Measurements from ENCODE around the gene MRPL42. TPM values are rescaled to one million over a fixed set of nuclear protein-coding genes. Genes with fewer than 3 reads are reported as not detected.

Gene MRPL42
- total RNA-seq, 2 experiments from 2014 or later, result 39.0 to 39.3 TPM

- no peaks in the 10 kb centered on the region for H3K36me3 ChIP-seq (ENCODE audit: insufficient read depth, low read length)
- Mint-ChIP-seq H3K36me3 (ENCODE audit: low read depth) (peaks cover 10% of the 10 kb centered on the region), H3K4me1 (ENCODE audit: low read depth) (peaks cover 48% of the 10 kb centered on the region), H3K4me3 (peak overlapping the region; percentile 25), H3K27me3 (no peaks in the 10 kb centered on the region), H3K27ac (peak overlapping the region; percentile 91), H3K9me3 (no peaks in the 10 kb centered on the region)
- H3K27me3 ChIP-seq (ENCODE audit: control insufficient read depth in 1 of 2, insufficient read depth in 2 of 2, low read length in 2 of 2), result no peaks in the 10 kb centered on the region
- ChIA-PET POLR2A (no interaction called here), CTCF (interaction anchor here (2.7 kb wide), 1 partner anchor 24 kb away, joined by 9 read pairs; the partner anchor contains the start of gene MRPL42)
- no peak overlapping the region for H3K27ac ChIP-seq (ENCODE audit: low read depth in 1 of 2, low read length in 2 of 2)
- intact Hi-C loops (cut with DNase I, micrococcal nuclease), result loop anchor here (5.0 to 10.0 kb wide), 4 partner anchors 66 to 516 kb away; partner anchors contain the start of genes CRADD (in 1 of the 2), EEA1 (in 1 of the 2), NUDT4 (in 1 of the 2) and SOCS2 (in 1 of the 2)
- ATAC-seq (ENCODE audit: poor library complexity), result no peak
- no peaks in the 10 kb centered on the region for H3K9me3 ChIP-seq (ENCODE audit: control insufficient read depth in 1 of 2, insufficient read depth in 1 of 2, low read length in 2 of 2)
- peak in 1 of 14 experiments; percentile 22 for DNase-seq
- peaks cover 27% of the 10 kb centered on the region for H3K4me1 ChIP-seq (ENCODE audit: insufficient read depth, low read length)
- no peak for TF ChIP-seq CTCF (IDR thresholded peaks at IDR 0.05)
- H3K4me3 ChIP-seq (ENCODE audit: low read length), result no peak overlapping the region
These were observed 23.7 kb upstream of the MRPL42 start for GRCh38 chr12:93443576-93443975.

- Mint-ChIP-seq H3K4me3 (peak overlapping the region; percentile 69), H3K9me3 (no peaks in the 10 kb centered on the region), H3K4me1 (ENCODE audit: low read depth) (peaks cover 28% of the 10 kb centered on the region), H3K27me3 (no peaks in the 10 kb centered on the region), H3K27ac (peak overlapping the region; percentile 91), H3K36me3 (ENCODE audit: low read depth) (no peaks in the 10 kb centered on the region)
- H3K4me3 ChIP-seq (ENCODE audit: low read length), result no peak overlapping the region
- DNase-seq (peak in 6 of 14 experiments; percentile 37 to 59 (median 47)), ATAC-seq (ENCODE audit: poor library complexity) (peak; percentile 82)
- intact Hi-C loops (cut with DNase I, micrococcal nuclease), result loop anchor here (1.0 to 10.0 kb wide), 3 partner anchors 20 to 655 kb away; partner anchors contain the start of genes MRPL42 (in 1 of the 2) and SOCS2 (in 1 of the 2)
- ChIA-PET POLR2A (no interaction called here), CTCF (no interaction called here)
- no peaks in the 10 kb centered on the region for H3K27me3 ChIP-seq (ENCODE audit: control insufficient read depth in 1 of 2, insufficient read depth in 2 of 2, low read length in 2 of 2)
- H3K9me3 ChIP-seq (ENCODE audit: control insufficient read depth in 1 of 2, insufficient read depth in 1 of 2, low read length in 2 of 2), result no peaks in the 10 kb centered on the region
- no peaks in the 10 kb centered on the region for H3K36me3 ChIP-seq (ENCODE audit: insufficient read depth, low read length)
- no peak for TF ChIP-seq CTCF (IDR thresholded peaks at IDR 0.05)
- peak overlapping the region; percentile 63 to 78 for H3K27ac ChIP-seq (ENCODE audit: low read depth in 1 of 2, low read length in 2 of 2)
- peaks cover 21% of the 10 kb centered on the region for H3K4me1 ChIP-seq (ENCODE audit: insufficient read depth, low read length)
These were observed 19.6 kb upstream of the MRPL42 start for GRCh38 chr12:93447555-93448290.

- Histone ChIP-seq H3K36me3 (ENCODE audit: insufficient read depth, low read length) (no peaks in the 10 kb centered on the region), H3K4me1 (ENCODE audit: insufficient read depth, low read length) (peaks cover 19% of the 10 kb centered on the region), H3K4me3 (ENCODE audit: low read length) (no peak overlapping the region), H3K9me3 (ENCODE audit: control insufficient read depth in 1 of 2, insufficient read depth in 1 of 2, low read length in 2 of 2) (no peaks in the 10 kb centered on the region), H3K27ac (ENCODE audit: low read depth in 1 of 2, low read length in 2 of 2) (peak overlapping the region in 1 of 2 donors; percentile 78), H3K27me3 (ENCODE audit: control insufficient read depth in 1 of 2, insufficient read depth in 2 of 2, low read length in 2 of 2) (no peaks in the 10 kb centered on the region)
- DNase-seq (no peak), ATAC-seq (ENCODE audit: poor library complexity) (no peak)
- Mint-ChIP-seq H3K9me3 (no peaks in the 10 kb centered on the region), H3K36me3 (ENCODE audit: low read depth) (no peaks in the 10 kb centered on the region), H3K27ac (peak overlapping the region; percentile 91), H3K27me3 (no peaks in the 10 kb centered on the region), H3K4me1 (ENCODE audit: low read depth) (peaks cover 24% of the 10 kb centered on the region), H3K4me3 (peak overlapping the region; percentile 65)
- no peak for TF ChIP-seq CTCF (IDR thresholded peaks at IDR 0.05)
- intact Hi-C loops (cut with DNase I, micrococcal nuclease), result loop anchor here (5.0 to 10.0 kb wide), 2 partner anchors 126 to 654 kb away; partner anchors contain the start of gene SOCS2 (in 1 of the 2)
- CTCF ChIA-PET, result interaction anchor here (0.6 to 1.5 kb wide), 4 partner anchors 19 to 1732 kb away, joined by 3 to 4 read pairs (median 4); partner anchors contain the start of gene MRPL42
- POLR2A ChIA-PET, result no interaction called here
These were observed 18.5 kb upstream of the MRPL42 start for GRCh38 chr12:93448796-93449195.

All from CD4-positive, alpha-beta T cell (primary cell).